GM12864 (cell line): Measurements from ENCODE around the gene SNTB2.

Experiments used
- DNase-seq: peaks from one replicate; pipeline ENCODE4 v3.0.0-alpha.2; 2011; ENCODE audit warnings: low read depth
- H3K4me3 ChIP-seq: 2 replicates; pipeline ENCODE4 v1.5.1; 2011; ENCODE audit warnings: mild to moderate bottlenecking, low read depth, low read length, control low read depth
- CTCF ChIP-seq: IDR thresholded peaks from 2 replicates; pipeline ENCODE4 v1.5.1; 2011; ENCODE audit warnings: low read depth, mild to moderate bottlenecking, moderate library complexity, low read length, control low read depth, inconsistent platforms; ENCODE audit errors: missing control alignments

Gene SNTB2

DNA sequence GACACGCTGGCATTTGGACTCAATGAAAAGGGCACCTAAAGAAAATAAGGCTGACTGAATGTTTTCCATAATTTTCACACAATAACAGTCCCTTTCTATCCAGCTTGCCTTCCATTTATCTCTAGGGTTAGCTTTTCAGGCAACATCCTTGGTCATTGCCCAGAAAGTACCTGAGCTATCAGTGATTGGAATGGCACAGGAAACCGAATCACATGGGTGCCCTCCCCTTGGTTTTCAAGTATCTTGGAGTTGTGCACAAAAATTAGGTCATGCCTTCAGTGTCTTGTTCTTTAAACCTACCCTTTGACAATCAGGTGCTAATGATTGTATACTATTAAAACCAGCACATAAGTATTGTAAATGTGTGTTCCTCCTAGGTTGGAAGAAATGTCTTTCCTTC is 120.9 kb downstream of the SNTB2 start:
- no peak for TF ChIP-seq CTCF
- H3K4me3 ChIP-seq, result no peak overlapping the region
- no peak for DNase-seq

- DNase-seq, result no peak
These were observed 122.4 kb downstream of the SNTB2 start for GRCh38 chr16:69309316-69309715.

GRCh38 chr16:69310653-69311532 is 123.9 kb downstream of the SNTB2 start, which contains the start of gene VPS4A:
TSS of gene VPS4A (plus strand) at chr16:69311350. CDS start at chr16:69311512, 162 bp downstream.
- peak within 1 kb of the TSS; percentile 81 for H3K4me3 ChIP-seq
- peak; percentile 78 for DNase-seq
- peak; percentile 85 for TF ChIP-seq CTCF

More at GRCh38 chr16:69309316-69309715, 122.4 kb downstream of the SNTB2 start:
- no peak overlapping the region for H3K4me3 ChIP-seq
- no peak for TF ChIP-seq CTCF

GRCh38 chr16:69311533-69312387 is 124.8 kb downstream of the SNTB2 start:
- H3K4me3 ChIP-seq, result peak overlapping the region; percentile 81
- peak; percentile 23 for TF ChIP-seq CTCF
- DNase-seq, result no peak

DNA sequence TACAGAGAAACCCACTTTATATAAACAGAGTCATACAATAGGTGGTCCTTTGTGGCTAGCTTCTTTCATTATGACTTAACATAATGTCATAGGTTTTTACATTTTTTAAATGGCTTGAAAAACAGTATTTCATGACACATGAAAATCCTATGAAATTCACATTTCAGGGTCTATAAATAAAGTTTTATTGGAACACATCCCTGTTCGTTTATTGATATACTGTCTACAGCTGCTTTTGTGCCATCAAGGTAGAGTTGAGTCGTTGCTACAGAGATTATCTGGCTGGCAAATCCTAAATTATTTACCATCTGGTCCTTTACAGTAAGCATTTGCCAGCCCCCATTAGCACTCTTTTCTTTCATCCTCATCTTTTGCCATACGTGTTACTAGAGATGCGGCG is 126.5 kb downstream of the SNTB2 start:
- DNase-seq, result no peak
- no peak overlapping the region for H3K4me3 ChIP-seq
- TF ChIP-seq CTCF, result no peak

DNA sequence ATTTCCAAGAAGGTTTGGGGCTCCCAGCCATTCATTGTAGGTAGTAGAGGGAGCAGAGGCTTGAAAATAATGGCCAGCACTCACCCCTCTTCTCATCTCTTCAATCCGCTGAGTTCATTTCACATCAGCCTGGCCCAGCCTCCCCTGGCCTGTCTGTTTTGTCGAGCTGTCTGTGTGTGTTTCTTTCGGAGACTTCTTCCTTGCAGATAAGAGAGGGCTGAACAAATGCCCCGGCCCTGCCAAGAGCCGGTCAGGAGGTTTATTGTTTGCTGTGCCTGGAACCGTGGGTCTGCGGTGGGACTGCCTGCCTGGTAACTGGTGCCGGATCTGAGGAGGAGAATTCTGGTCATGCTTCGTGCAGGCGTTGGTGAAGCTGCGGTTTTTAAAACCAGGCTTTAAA is 127.6 kb downstream of the SNTB2 start:
- TF ChIP-seq CTCF, result no peak
- DNase-seq, result no peak
- H3K4me3 ChIP-seq, result no peak overlapping the region
